Testis (tissue), 3 donors: ENCODE data around the gene PRRT1B. TPM values are rescaled to one million over a fixed set of nuclear protein-coding genes. Genes with fewer than 3 reads are reported as not detected.
"Not testable (repeated sequence)": the region's sequence is repeated elsewhere in the genome, so short reads cannot be mapped to it uniquely, and the experiment has no call there.

Experiments used
- DNase-seq: peaks from one replicate; pipeline ENCODE4 v3.0.0-alpha.2; 2019
- H3K27ac ChIP-seq, 2 donors: fragments of 200-600 bp; sonication (generic); one replicate each; pipeline ENCODE4 v1.5.1; 2019
- H3K27me3 ChIP-seq: fragments of 200-600 bp; sonication (generic); one replicate; pipeline ENCODE4 v1.5.1; 2019
- H3K36me3 ChIP-seq: fragments of 200-600 bp; sonication (generic); one replicate; pipeline ENCODE4 v1.5.1; 2017; ENCODE audit warnings: low read depth; ENCODE audit errors: missing control alignments
- H3K4me1 ChIP-seq: fragments of 200-600 bp; sonication (generic); one replicate; pipeline ENCODE4 v1.5.1; 2019
- H3K4me3 ChIP-seq, 2 donors: fragments of 200-600 bp; sonication (generic); one replicate each; pipeline ENCODE4 v1.5.1; 2017 to 2019
- H3K9me3 ChIP-seq: fragments of 200-600 bp; sonication (generic); one replicate; pipeline ENCODE4 v1.5.1; 2017
- CTCF ChIP-seq, 3 experiments: fragments of 450-650 bp in 2 of 3; fragments of 200-600 bp in 1 of 3; sonication (generic) in 1 of 3; IDR thresholded peaks; one replicate each; pipeline ENCODE4 v1.5.1; 2016 to 2019; ENCODE audit warnings: antibody characterized with exemption in 3 of 3, mild to moderate bottlenecking in 2 of 3, moderate library complexity in 1 of 3
- POLR2A ChIP-seq: fragments of 450-650 bp; IDR thresholded peaks from one replicate; pipeline ENCODE4 v1.6.1; 2017; ENCODE audit warnings: antibody characterized with exemption, mild to moderate bottlenecking, moderate library complexity
- WGBS, 2 donors: methylation state at CpG; one replicate each; pipeline ENCODE4 v1.1.5; 2018; 5-methylcytosine and 5-hydroxymethylcytosine counted together
- intact Hi-C: fragments of 100-400 bp; cut with DNase I; formaldehyde crosslinking; loops from one replicate; pipeline ENCODE4 v1.15.1; 2023; ENCODE audit warnings: low total_unique reads
- polyA plus RNA-seq: library from polyadenylated mRNA; stranded (reverse); fragments of 350-450 nt; fragmentation: Illumina TruSeq; extraction: RNeasy Lipid Tissue Mini Kit (QIAGEN cat#74804); gene quantifications from one replicate; pipeline ENCODE4 v1.2.3, GENCODE V29; 2014; ENCODE audit warnings: low read depth, low replicate concordance; ENCODE audit not compliant: insufficient read depth
- total RNA-seq, 2 donors: library from RNA; depleted of rRNA; stranded (reverse); fragments of >200 nt; gene quantifications; one replicate each; pipeline ENCODE4 v1.2.3, GENCODE V29; 2016

Gene PRRT1B
- total and polyA plus RNA-seq, 3 donors from 2014 or later, result 0.47 TPM; not detected in 2

DNA sequence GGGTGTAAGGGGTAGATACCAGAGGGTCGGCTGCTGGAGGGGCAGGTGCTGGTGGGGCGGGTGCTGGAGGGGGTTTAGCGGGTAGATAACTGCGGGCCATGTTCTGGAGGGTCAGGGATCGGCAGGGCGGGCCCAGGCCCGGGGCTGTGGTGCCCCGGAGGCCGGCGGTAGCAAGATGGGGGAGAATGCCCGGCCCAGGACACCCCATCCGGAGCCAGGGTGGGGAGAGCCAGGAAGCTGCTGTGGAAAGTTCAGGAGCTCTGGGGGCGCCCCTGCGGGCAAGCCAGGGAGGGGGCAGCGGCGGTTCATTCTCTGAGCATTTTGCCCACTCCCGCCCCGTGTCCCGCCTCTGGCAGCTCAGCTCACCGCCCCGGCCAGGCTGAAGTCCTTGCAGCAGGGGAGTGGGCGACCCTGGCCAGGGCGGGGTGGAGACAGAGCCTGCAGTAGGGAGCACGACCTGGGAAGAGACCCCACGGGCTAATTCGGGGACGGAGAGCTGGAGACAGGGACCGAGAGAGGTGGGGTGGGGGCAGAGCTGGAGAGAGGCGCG is 538 bp downstream of the PRRT1B start:
- Histone ChIP-seq H3K27ac (no peak overlapping the region), H3K4me3 (peak overlapping the region in 1 of 2 donors; percentile 18), H3K27me3 (no peaks in the 10 kb centered on the region), H3K4me1 (peaks cover 4% of the 10 kb centered on the region), H3K36me3 (no peaks in the 10 kb centered on the region), H3K9me3 (no peaks in the 10 kb centered on the region)
- no peak for TF ChIP-seq POLR2A
- TF ChIP-seq CTCF (IDR thresholded peaks at IDR 0.05), result no peak
- intact Hi-C loops, result no loop called here
- 1 to 4% methylated on average over 18 to 29 of the region's 30 CpGs for WGBS, 2 donors
- DNase-seq, result no peak

GRCh38 chr9:131546336-131547084 is 1.2 kb downstream of the PRRT1B start:
- DNase-seq, result no peak
- TF ChIP-seq CTCF (IDR thresholded peaks at IDR 0.05) (no peak), POLR2A (no peak)

DNA sequence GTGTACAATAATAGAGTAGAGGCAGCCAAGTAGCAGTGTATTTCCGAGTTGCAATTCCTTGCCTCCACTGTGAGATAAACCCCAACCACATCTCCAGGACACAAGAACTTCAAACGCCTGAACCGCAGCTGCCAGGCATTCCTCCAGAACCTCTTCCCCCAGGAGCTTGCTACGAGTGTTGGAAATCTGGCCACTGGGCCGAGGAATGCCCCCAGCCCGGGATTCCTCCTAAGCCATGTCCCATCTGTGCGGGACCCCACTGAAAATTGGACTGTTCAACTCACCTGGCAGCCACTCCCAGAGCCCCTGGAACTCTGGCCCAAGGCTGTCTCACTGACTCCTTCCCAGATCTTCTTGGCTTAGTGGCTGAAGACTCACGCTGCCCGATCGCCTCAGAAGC is 3.9 kb downstream of the PRRT1B start:
- H3K36me3 ChIP-seq, H3K4me3 ChIP-seq, H3K9me3 ChIP-seq, DNase-seq, H3K27ac ChIP-seq, H3K27me3 ChIP-seq, H3K4me1 ChIP-seq, intact Hi-C loops: not testable (repeated sequence)
- whole genome bisulfite sequencing, 2 donors, result 82 to 85% methylated on average over 10 of the region's 10 CpGs

More at GRCh38 chr9:131546336-131547084, 1.2 kb downstream of the PRRT1B start:
- Histone ChIP-seq H3K4me1 (peaks cover 4% of the 10 kb centered on the region), H3K9me3 (no peaks in the 10 kb centered on the region), H3K27me3 (no peaks in the 10 kb centered on the region), H3K36me3 (no peaks in the 10 kb centered on the region), H3K4me3 (peak overlapping the region; percentile 18 to 21), H3K27ac (no peak overlapping the region)
- intact Hi-C loops, result no loop called here
- 4% methylated on average over 31 to 45 of the region's 49 CpGs for WGBS, 2 donors

DNA sequence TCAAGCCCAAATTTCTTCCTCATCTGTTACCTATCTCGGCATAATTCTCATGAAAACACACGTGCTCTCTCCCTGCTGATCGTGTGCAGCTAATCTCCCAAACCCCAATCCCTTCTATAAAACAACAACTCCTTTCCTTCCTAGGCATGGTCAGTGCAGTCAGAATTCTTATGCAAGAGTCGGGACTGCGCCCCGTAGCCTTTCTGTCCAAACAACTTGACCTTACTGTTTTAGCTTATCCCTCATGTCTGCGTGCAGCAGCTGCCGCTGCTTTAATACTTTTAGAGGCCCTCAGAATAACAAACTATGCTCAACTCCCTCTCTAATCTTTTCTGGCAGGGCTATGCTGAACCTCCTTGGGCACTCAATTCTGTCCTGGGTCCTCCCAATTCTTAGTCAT is 5.1 kb downstream of the PRRT1B start:
- intact Hi-C loops, H3K4me3 ChIP-seq, H3K9me3 ChIP-seq, H3K27ac ChIP-seq, H3K4me1 ChIP-seq, H3K27me3 ChIP-seq, H3K36me3 ChIP-seq: not testable (repeated sequence)
- 24 to 49% methylated on average over 8 of the region's 8 CpGs for WGBS, 2 donors
- DNase-seq, result peak; percentile 32

DNA sequence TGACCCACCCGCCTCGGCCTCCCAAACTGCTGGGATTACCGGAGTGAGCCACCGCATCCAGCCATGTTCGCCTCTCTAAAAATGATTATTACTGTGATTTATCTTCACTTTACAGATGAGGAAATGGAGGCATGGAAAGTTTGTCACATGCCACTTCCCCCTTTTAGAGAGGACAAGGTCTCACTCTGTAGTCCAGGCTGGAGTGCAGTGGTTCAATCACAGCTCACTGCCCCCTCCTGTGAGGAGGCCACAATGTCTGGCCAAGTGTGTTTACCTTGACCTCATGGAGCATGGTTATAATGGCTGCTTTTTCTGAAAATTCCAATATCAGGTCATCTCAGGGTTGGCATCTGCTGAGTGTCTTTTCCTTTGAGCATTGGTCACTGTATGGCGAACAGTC is 6.7 kb downstream of the PRRT1B start:
- no peaks in the 10 kb centered on the region for H3K27me3 ChIP-seq
- H3K4me1 ChIP-seq, result no peaks in the 10 kb centered on the region
- 78 to 95% methylated on average over 6 of the region's 6 CpGs for WGBS, 2 donors
- H3K4me3 ChIP-seq, result no peak overlapping the region
- TF ChIP-seq POLR2A (no peak), CTCF (IDR thresholded peaks at IDR 0.05) (no peak)
- intact Hi-C loops, result no loop called here
- no peak overlapping the region for H3K27ac ChIP-seq
- no peaks in the 10 kb centered on the region for H3K36me3 ChIP-seq
- DNase-seq, result no peak
- H3K9me3 ChIP-seq, result no peaks in the 10 kb centered on the region
